8988T (cell line): ENCODE data around the gene DROSHA.

Experiments used
- DNase-seq: peaks from one replicate; pipeline ENCODE4 v3.0.0; 2011

Gene DROSHA

DNA sequence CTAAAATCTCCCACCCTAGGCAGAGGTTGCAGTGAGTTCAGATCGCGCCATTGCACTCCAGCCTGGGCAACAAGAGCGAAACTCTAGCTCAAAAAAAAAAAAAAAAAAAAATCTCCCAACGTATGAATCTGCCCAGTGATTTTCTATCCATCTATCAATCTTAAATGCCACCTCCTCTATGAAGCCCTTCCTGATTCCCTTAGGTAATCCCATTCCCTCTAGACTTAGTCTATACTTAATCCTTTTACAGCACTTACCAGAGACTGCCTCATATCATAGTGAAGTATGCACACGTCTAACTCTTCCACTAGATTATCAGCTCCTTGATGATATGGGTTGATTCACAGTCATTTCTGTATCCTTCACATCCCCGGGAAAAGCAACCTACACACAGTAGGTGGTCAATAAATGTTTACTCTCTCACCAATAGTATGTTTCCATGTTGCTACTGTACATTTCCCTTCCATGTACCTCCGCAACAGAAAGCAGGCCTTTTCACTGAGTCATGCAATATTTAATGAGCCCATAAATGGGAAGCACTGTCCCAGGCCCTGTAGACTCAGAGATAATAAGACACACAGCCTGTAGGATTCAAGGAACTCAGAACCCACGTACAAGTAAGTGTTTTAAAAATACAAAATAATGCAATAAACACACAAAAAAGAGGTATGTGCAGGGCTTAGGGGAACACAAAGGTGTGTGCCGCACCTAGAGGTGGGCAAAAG is 1.2 kb downstream of the DROSHA start:
- no peak for DNase-seq

DNA sequence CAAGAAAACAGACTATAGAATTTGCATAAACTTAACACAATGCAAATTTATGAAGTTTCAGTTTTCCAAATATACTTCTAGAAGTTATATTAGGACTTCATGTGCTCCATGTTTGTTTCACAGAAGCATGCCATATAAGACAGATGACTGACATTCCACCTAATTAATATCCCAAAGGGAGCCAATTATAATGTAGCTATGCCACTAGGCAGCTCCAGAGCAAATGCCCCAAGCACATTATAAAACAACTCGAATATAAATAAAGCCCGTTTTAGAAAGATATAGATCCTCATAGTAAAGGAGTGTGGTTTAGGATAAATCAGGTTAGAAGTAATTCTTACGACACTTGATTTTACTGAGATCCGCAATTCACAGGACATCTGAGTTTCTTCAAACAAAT is 8.9 kb downstream of the DROSHA start:
- no peak for DNase-seq

DNA sequence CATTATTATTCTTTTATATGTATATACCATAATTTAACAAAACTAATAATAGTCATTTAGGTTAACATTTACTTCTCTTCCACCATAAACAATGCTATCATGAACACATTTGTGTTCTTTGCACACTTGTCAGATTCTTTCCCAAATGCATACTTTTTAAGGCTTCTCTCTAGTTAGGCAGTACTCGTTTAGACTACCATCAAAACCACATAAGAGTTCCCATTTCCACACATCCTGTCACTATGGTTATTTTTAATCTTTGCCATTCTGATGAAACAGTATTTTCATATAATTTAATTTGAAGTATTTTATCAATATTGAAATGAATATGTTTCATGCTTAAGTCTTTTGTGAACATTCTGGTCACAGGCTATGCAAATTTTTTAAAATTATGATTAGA is 15.1 kb downstream of the DROSHA start:
- no peak for DNase-seq

DNA sequence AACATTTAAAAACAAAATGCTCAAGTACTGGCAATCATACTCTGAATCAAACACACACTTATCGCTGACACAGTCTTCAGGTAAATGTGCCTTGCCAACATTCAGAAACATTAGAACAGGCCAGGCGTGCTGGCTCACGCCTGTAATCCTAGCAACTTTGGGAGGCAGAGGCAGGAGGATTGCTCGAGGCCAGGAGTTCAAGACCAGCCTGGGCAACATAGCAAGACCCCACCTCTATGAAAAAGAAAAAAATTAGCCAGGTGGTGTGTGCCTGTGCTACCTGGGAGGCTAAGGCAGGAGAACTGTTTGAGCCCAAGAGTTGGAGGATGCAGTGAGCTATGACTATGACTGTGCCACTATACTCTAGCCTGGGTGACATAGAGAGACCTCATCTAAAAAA is 20.6 kb downstream of the DROSHA start:
- DNase-seq = no peak

DNA sequence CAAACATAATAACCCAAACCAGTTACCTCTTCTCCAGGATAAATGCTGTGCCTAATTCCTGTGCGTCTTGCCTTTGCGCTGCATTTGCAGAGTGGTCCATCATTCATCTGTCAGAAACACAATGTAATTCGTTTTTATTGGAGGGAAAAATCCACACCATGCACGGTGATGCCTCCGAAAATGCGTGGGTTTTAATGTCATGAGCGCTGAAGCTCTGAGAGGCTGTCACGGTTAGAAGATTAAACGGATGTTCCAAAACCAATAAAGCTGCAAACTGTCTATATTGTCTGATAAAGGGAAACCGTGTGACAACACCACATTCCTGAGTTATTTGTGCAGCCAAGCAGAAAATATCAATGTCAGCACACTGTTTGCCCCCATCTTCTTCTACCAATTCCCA is 27.4 kb downstream of the DROSHA start:
- DNase-seq = no peak

DNA sequence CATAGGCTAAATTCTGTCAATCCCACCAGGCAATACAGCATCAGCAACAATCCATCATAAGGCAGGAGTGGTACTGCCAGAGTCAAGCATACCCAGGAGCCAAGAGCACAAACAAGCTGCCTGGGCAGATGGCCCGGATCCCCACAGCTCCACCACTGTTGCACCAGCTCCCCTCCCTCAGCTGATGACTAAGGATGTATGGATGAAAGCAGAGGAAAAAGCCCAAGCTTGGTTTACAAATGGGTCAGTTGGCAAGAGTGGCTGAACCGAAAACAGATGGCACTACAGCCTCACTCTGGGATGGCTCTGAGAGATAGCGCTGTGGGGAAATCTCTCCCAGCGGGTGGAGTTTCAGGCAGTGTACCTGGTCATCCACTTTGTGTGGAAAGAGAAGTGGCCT is 29.4 kb downstream of the DROSHA start:
- DNase-seq = no peak

DNA sequence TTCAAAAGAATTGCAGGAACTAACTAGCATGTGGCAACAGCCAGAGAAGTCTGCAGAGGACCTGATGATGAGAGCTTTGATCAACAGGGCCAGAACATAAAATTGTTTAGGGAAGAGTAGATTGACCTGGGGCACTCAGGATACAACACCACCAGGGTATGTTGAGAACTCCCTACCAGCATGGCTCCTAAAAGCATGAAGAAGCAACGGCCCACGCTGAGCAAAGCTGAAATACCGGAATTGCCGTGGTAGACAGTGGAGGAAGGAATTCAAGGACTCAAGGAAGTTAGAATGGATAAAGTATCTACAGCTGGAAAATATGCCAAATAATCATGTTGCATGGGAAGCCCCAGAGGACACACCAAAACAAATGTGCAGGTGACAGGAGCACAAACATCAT is 31.6 kb downstream of the DROSHA start:
- DNase-seq = no peak

DNA sequence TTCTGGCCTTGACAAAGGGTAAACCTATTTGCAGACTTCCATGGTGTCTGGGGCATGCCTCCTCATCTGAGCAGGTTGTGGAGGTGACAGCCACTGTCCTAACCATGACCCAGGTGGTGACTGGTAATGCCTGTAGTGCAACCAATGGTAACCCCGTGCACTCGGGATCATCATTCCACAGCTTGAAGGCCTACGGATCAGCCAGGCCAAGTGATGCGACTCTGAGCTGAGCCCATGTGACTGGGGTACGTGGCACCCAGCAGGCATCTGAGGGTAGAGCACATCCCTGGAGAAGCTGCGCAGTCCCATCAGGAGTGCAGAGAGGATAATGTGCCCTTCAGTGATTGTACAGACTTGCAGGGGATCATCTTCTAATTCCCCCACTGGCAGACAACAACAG is 35.0 kb downstream of the DROSHA start:
- DNase-seq = no peak

DNA sequence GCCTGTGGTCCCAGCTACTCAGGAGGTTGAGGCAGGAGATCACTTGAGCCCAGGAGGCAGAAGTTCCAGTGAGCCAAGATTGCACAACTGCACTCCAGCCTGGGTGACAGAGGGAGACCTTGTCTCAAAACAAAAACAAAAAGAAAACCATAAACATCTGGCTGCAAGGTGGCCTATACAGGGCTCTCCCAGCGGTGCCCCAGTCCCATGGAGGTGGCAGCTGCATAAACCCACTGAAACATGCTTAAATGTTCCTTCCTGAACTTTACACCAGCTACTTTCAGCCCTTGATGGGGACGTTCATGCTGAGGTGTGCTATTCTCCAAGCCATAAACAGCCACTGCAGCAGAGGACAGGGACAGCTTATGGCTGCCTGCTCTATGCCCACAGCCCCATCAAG is 35.6 kb downstream of the DROSHA start:
- no peak for DNase-seq

DNA sequence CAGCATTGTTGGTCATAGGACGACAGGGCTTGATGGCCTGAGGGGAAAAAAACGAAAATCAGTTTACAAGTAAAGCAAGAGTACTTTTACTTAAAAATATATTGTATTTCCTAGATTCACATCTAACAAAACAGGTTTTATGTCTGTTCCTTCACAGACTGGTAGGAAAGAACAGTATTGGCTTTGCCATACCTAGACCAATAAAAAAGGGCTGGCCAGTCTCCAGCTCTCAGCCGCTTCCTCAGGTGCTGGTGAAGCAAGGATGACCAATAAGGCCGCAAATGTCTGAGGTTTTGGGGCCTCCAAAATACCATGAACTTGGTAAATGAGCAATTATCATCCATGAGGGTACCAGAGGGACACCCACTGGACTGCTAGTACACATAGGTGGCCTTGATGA is 36.6 kb downstream of the DROSHA start:
- DNase-seq = no peak

DNA sequence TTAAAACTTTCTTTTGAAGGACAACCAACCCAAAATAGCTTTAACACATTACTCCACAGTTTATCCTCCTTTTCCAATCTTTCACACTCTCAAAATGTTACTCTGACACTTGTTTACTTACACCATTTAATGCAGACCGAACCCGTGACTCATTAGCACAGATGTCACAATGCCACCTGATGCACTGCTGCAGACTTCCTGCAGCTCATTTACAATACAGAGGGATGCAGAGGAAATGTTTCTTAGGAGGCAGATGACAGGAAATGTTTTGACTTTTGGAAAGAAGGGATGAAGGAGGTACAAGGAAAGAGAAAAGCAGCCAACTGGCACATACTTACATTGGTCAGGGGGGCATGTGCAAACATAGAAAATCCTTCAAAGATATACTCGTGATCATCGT is 39.0 kb downstream of the DROSHA start:
- no peak for DNase-seq

DNA sequence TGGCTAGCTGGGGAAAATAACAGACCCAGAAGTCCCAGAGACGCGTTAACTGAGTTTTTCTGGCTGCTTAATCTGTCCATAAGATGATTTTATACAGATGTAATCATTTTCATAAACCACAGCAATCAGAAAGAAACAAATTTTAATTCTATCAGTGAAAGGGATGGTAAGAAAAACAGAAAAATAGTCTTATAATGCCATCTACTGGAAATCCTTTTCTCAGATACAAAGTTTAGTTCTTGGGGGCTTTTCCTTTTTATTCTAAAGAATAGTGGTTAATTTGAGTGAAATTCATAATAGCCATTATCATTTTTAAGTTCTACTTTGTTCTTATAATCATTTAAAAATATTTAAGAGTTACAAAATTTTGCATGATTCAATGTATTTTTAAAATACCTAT is 44.4 kb downstream of the DROSHA start:
- no peak for DNase-seq

DNA sequence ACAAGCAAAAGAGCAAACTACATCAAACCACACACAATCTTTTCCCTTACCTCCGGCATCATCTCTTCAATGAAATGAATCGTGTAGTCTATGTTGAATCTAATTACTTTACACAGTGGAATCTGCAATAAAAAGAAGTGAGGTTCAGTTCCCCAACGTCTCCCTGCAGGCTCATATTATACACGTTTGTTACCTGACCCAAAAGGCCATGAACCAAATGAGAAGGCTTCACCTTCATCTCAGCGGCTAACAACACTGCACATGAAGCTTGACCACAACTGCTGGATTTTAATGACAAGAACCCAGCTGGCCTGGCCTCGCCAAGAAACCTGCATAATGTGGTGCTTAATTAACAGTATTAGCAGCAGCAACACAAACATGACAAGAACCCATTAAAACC is 45.5 kb downstream of the DROSHA start:
- no peak for DNase-seq

DNA sequence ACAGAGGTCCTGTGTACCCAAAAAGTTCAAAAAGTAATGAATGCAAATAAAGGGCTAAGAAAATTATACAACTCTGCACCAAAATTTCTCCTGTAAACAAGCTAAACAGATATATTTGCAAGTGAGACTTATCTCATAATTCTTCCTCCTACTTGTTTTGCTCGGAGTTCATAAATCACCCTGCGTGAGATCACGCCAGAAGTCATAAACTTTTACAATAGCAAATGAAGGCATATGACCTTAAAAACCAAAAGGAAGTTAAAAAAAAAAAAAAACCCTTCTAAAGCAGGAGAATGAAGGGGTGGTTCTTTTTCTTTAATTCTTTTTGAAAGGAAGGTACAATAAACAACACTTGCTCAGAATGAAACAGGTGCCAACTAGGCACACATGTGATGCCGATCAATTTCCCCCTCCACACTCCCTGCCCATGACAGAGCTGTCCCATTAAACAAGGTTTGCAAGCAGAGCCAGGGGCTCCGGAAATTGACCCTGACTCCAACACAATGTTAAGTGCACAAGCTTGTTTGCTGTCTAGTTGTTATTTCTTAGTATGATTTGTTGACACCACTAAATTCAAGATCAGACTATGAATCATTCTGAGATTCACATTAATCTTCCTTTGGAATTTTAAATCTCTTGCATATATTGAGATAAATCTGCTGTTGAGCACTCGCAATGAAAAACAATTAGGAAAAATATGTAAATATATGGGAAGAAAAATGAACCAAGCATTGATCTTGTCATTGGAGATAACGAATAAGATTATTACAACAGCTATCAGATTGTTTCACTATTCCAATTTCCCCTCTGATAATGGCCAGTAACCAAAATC is 46.3 kb downstream of the DROSHA start:
- DNase-seq = no peak

DNA sequence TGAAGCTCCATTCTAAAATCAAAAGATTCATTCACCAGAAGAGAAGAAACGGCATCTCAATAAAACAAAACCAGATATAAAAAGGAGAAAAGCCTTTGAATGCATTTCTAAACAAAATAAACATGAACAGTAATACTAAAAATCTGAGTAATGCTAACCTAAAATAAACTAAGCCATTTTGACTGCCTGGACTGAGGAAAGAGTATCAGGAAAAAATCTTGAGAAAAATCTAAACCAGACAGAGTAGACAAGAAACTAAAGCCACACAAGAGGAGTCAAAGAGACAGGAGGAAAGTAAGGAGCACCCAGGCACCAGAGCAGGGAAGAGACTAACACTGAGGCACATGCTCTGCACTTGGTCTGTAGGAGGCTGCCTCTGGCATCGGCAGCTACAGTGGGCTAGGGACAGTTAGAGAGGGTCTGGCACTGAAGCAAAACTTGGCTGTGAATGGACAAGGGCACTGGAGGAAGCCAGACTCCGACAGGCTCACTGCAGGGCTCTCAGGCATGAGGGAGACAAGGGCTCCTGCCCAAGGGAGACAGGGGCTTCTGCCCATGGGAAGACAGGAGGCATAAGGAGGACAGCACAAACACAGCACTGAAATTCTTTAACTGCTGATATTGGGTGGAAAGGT is 50.2 kb downstream of the DROSHA start:
- no peak for DNase-seq

DNA sequence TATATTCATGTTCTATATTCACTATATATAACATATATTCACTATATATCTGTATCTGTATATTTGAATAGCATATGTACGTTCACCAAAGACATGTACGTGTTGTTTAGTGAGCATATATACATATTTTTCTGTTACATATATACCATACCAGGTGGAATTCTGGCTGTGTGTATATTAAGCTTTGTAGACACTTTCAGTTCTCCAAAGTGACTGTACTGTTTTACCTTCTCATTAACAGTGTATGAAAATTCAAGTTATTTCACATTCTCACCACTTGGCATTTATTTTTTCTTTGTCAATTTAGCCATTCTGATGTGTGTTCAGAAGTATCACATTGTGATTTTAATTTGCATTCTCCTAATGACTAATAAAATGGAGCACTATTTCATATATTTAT is 52.2 kb downstream of the DROSHA start:
- no peak for DNase-seq

DNA sequence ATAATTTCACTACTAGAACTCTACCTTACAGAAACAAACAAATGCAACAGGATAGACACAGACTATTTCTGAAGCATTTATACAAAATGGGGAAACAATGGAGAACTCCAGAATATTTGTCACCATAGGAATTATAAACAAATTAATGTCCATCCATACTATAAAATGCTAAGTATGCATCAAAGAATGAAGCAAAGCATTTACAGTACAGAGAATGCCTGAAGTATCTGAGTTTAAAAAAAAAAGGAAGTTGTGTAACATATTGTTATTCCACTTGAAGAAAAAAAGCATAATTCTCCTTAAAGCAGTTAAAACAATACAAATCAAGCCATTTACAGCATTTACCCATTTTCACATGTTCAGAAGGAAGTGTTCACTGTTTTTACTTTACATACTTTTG is 53.0 kb downstream of the DROSHA start:
- DNase-seq = no peak

DNA sequence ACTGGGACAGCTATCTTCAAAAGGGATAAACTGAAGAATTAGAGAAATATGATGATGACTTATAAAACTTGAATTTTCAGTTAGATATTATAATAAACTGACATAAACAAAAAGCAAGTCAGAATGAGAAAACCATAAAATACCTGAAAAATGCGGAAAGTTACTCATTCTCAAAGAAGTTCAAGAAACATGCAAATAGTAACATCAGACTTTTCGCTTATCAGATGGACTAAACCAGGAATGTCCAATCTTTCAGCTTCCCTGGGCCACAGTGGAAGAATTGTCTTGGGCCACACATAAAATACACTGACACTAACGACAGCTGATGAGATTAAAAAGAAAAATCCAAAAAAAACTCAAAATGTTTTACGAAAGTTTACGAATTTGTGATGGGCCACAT is 53.9 kb downstream of the DROSHA start:
- no peak for DNase-seq

DNA sequence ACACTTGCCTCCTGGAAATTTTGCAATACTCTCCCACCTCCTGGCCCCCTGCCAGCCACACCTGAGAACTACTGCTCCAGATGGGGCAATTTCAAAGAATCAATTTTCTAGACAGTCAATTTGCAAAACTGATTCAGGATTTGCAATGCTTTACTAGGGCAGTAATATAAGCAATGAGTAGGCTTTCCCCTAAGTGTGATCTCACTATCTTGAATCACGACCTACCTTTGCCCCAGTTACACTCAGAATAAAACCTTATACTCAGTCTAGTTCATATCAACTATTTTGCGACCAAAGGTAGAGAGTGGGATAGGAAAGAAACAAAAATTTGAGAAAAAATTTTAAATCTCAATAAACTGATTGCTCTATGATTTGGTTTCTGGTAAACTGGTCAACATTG is 54.4 kb downstream of the DROSHA start:
- no peak for DNase-seq

DNA sequence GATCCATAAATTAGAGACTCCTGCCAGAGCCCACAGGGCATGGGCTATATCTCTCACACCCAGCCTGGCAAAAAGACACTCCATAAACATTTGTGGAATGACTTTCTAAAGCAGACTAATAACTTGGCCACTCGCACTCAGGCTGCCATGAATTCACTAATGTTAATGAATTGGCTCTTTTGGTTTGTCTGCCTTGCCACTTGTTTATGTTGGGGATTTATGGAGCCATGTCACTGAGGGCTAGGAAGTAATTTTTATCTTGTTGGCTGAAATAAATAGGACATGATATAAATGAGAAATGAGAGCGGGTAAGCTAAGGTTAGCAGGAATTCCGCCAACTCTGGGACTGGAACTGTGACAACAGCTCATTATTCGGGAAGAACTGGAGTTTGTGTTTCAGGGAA is 55.2 kb downstream of the DROSHA start:
- DNase-seq = no peak

DNA sequence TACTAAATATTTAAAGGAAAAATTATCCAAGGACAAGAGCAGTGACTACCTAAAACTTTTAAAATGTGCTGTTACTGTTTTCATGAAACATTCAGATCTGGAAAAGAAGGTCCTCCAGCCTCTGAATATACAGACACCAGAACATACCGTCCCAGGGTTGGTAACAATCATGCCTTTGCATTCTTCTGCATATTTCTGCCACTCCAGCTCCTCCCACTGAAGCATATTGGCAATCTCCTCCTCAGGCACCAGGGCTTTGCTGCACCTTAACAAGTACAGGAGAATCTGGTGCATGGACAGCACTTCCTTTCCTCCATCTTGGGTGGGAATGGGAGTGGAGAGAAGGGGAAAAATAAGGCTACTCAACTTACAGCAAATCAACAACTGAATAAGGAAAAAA is 60.0 kb downstream of the DROSHA start:
- DNase-seq = no peak

DNA sequence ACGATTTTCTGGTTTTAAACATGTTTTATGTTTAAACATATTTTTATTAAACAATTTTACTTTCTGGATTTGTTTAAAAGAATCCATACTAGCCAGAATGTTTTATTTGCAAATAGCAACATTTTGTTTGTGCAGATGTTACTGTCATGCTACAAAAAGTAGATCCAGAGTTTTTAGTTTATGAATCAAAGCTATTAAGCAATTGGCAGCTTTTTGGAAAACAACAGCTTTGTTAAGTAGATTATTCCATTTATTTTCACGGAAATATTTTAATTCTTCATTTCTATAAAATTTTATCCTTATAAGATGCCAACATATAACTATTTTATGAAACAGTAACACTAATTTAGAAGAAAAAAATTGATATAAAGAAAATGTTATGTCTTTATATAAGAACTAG is 60.9 kb downstream of the DROSHA start:
- no peak for DNase-seq

DNA sequence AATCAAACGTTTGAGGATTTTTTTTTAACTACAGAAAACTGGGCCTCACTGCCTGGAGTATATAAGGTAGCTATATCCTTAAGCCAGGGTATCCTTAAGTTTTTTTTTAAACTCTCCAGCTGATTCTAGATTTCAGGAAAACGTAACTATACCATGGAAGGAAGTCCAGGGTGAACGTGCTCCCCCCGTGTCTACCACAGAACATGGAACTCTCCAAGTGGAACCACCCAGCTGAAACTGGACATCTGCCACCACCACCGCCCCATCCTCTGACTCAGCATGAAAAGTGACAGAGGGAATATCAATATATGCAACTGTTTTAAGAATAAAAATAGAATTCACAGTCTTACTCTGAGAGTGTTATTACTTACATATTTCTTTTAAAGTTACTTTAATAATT is 61.3 kb downstream of the DROSHA start:
- no peak for DNase-seq

DNA sequence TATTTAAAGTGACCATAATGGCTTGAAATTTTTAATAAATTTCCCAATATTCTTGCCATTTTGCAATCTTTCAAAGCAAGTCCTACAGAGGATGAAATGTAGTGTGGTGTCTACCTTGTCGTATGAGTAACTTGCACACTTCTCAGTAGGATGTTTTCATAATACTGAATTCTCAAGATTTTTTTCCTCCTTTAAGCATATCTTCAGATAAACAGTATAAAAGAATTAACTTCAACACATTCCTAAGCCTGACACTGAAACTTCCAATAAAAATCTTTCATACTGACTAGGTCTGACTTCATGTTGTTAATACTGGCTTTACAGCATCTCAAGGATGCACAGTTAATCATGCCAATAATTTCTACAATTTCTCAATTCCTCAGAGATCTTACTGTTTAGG is 62.0 kb downstream of the DROSHA start:
- no peak for DNase-seq
